ENCODE measurements around the gene TAAR5. TPM values are rescaled to one million over a fixed set of nuclear protein-coding genes. Genes with fewer than 3 reads are reported as not detected.
A peak's percentile ranks its signal among the peaks of the same experiment; 100 is the strongest.

Gene TAAR5
- total and polyA plus RNA-seq, 2 of the 8 experiments (the other 6 are each of a cell fraction or from before 2014, with no cell fraction given), result not detected

DNA sequence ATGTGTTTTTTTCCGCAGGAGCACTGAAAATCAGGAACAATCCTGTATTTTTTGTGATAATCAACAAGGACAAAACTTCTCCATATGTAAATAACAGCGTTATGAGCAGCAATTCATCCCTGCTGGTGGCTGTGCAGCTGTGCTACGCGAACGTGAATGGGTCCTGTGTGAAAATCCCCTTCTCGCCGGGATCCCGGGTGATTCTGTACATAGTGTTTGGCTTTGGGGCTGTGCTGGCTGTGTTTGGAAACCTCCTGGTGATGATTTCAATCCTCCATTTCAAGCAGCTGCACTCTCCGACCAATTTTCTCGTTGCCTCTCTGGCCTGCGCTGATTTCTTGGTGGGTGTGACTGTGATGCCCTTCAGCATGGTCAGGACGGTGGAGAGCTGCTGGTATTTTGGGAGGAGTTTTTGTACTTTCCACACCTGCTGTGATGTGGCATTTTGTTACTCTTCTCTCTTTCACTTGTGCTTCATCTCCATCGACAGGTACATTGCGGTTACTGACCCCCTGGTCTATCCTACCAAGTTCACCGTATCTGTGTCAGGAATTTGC is 19.2 kb downstream of the TAAR5 start, which contains the start of gene TAAR6:
TAAR6 (plus strand) TSS at position 102 of the 557 bp plus-strand sequence; CDS start at position 102, 0 bp downstream.
- Histone ChIP-seq H3K27me3 (replicated peaks in 1 of 4; ENCODE audit: control insufficient read depth in 3 of 4, extremely low read depth in 1 of 4, insufficient read depth in 3 of 4, low read length in 3 of 4) (no peaks in the 10 kb centered on the region), H3K9ac (replicated peaks in 1 of 4; ENCODE audit: extremely low read depth in 1 of 4, low read depth in 3 of 4, low read length in 3 of 4) (no peak within 1 kb of the TSS), H3K4me1 (replicated peaks in 1 of 4; ENCODE audit: control insufficient read depth in 3 of 4, insufficient read depth in 4 of 4, low read length in 3 of 4) (peaks cover 0 to 6% (median 1%) of the 10 kb centered on the region in 4 experiments; a peak in 5 of 7 replicates), H2AFZ (ENCODE audit: low read length) (peak within 1 kb of the TSS; percentile 61; the same call in 1 of the 2 replicates), H3K14ac (ENCODE audit: insufficient read length) (no peak within 1 kb of the TSS), H2BK20ac (ENCODE audit: low read length) (0 out of 2 replicates have a peak within 1 kb of the TSS, but pooled peaks have one; percentile 37), H3K18ac (ENCODE audit: extremely low read depth, low read length) (0 out of 2 replicates have a peak within 1 kb of the TSS, but pooled peaks have one; percentile 9), H2BK120ac (replicated peaks; ENCODE audit: low read depth, low read length) (no peak within 1 kb of the TSS), H3K4ac (replicated peaks; ENCODE audit: insufficient read length, low read depth, low read length) (no peak within 1 kb of the TSS), H2BK5ac (ENCODE audit: low read depth, low read length) (no peak within 1 kb of the TSS), H4K8ac (ENCODE audit: extremely low read depth, insufficient read depth, low read length) (no peak within 1 kb of the TSS), H3K4me3 (ENCODE audit: extremely low read depth in 1 of 4, insufficient read depth in 2 of 4, low read depth in 3 of 4, low read length in 4 of 4) (no peak within 1 kb of the TSS), H3K56ac (replicated peaks; ENCODE audit: insufficient read length, low read depth, low read length) (no peak within 1 kb of the TSS), H3K23ac (ENCODE audit: insufficient read length) (no peak within 1 kb of the TSS), H3K36me3 (ENCODE audit: control insufficient read depth in 2 of 4, insufficient read depth in 4 of 4, low read length in 3 of 4) (no peaks in the 10 kb centered on the region), H4K20me1 (replicated peaks in 1 of 2; ENCODE audit: control insufficient read depth in 1 of 2, insufficient read depth in 2 of 2, low read length in 2 of 2) (no peaks in the 10 kb centered on the region), H3K27ac (ENCODE audit: low read depth, low read length) (no peak within 1 kb of the TSS), H2BK12ac (ENCODE audit: low read depth, low read length) (peak within 1 kb of the TSS; percentile 88), H4K91ac (replicated peaks; ENCODE audit: insufficient read length, low read length) (no peak within 1 kb of the TSS), H4K5ac (ENCODE audit: insufficient read length, low read depth, low read length) (no peak within 1 kb of the TSS), H3K4me2 (ENCODE audit: insufficient read depth in 1 of 2, low read depth in 2 of 2, low read length in 2 of 2) (peak within 1 kb of the TSS in 1 of 2 experiments; percentile 1; a peak in 1 of 4 replicates), H3K79me2 (ENCODE audit: control insufficient read depth in 1 of 2, insufficient read depth in 2 of 2, low read length in 2 of 2) (no peaks in the 10 kb centered on the region), H3K9me3 (ENCODE audit: insufficient read depth in 2 of 2, low read depth in 1 of 2, low read length in 1 of 2) (no peaks in the 10 kb centered on the region), H3K79me1 (ENCODE audit: low read depth, low read length) (no peaks in the 10 kb centered on the region), H2BK15ac (ENCODE audit: low read length) (no peak within 1 kb of the TSS), H2AK5ac (ENCODE audit: low read depth, low read length) (no peak within 1 kb of the TSS), H3K23me2 (ENCODE audit: low read depth, low read length) (no peaks in the 10 kb centered on the region)
- CTCF ChIA-PET (ENCODE audit: partially characterized antibody), result no interaction called here
- DNase-seq (ENCODE audit: low read depth in 1 of 2, low spot score in 2 of 2) (no peak), FAIRE-seq (no peak)
- TF ChIP-seq POLR2AphosphoS5 (IDR thresholded peaks at IDR 0.05; ENCODE audit: low read depth, low read length), result no peak
- TF ChIP-seq JUND (IDR thresholded peaks at IDR 0.05; ENCODE audit: low read length), result no peak
- WGBS, 2 experiments (ENCODE audit: extremely low coverage in 1 of 2, insufficient coverage in 1 of 2, insufficient read length in 1 of 2, insufficient replicate concordance in 2 of 2, low coverage in 1 of 2, low lambda C conversion rate in 2 of 2, missing lambda C conversion rate in 1 of 2), result 83% methylated on average over 15 of the region's 15 CpGs; no CpG with 5 or more reads in 1 of the 2 experiments
- POLR2A ChIA-PET (ENCODE audit: partially characterized antibody), result interaction anchor here (0.9 to 1.0 kb wide), 2 partner anchors 8 to 244 kb away, joined by 3 read pairs; partner anchors contain the start of gene RPS12
